Breast epithelium (tissue), 3 donors: ENCODE results near the gene TCF21.

Source experiments
- POLR2A ChIP-seq: fragments of 450-650 bp; IDR thresholded peaks from one replicate; pipeline ENCODE4 v1.6.1; 2016; ENCODE audit warnings: antibody characterized with exemption, mild to moderate bottlenecking, moderate library complexity
- TF ChIP-seq, protein P1 (sequence below), 3 donors: fragments of 450-650 bp; IDR thresholded peaks; one replicate each; pipeline ENCODE4 v1.5.1; 2016 to 2017; ENCODE audit warnings: antibody characterized with exemption in 3 of 3, mild to moderate bottlenecking in 3 of 3, moderate library complexity in 3 of 3

DNA sequence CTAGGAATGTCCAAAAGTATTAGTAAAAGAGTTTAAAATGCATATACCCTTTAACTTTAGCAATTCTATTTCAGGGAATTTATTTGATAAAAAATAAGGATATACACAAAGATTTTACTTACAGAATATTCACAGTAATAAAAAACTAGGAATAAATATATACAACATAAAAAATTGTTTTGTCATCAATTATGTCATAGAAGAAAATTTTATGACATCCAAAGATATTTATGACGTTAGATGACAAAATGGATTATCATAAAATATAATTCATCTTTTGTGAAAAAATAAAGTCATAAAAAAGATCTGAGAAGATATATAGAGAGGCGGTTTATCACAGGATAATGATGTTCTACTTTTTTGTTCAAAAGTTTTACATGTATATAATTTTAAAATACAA is 32.0 kb upstream of the TCF21 start:
- TF ChIP-seq POLR2A, result no peak
- TF ChIP-seq, protein P1, sequence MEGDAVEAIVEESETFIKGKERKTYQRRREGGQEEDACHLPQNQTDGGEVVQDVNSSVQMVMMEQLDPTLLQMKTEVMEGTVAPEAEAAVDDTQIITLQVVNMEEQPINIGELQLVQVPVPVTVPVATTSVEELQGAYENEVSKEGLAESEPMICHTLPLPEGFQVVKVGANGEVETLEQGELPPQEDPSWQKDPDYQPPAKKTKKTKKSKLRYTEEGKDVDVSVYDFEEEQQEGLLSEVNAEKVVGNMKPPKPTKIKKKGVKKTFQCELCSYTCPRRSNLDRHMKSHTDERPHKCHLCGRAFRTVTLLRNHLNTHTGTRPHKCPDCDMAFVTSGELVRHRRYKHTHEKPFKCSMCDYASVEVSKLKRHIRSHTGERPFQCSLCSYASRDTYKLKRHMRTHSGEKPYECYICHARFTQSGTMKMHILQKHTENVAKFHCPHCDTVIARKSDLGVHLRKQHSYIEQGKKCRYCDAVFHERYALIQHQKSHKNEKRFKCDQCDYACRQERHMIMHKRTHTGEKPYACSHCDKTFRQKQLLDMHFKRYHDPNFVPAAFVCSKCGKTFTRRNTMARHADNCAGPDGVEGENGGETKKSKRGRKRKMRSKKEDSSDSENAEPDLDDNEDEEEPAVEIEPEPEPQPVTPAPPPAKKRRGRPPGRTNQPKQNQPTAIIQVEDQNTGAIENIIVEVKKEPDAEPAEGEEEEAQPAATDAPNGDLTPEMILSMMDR (IDR thresholded peaks at IDR 0.05), result no peak
